Gastroesophageal sphincter (tissue), 4 donors: ENCODE data around the gene EML1. TPM values are rescaled to one million over a fixed set of nuclear protein-coding genes. Genes with fewer than 3 reads are reported as not detected.

Experiments
- ATAC-seq: fragments of 150-250 bp; one replicate; pipeline ENCODE4 v1.9.1; 2016; ENCODE audit warnings: mild to moderate bottlenecking, moderate library complexity
- H3K27ac ChIP-seq, 4 donors: fragments of 200-600 bp; sonication (generic) in 3 of 4; 1 replicate in 3 of 4; 2 replicates in 1 of 4; pipeline ENCODE4 v1.5.1; 2016 to 2019
- H3K27me3 ChIP-seq: fragments of 200-600 bp; sonication (generic); one replicate; pipeline ENCODE4 v1.5.1; 2019
- H3K36me3 ChIP-seq, 2 donors: fragments of 200-600 bp; sonication (generic); one replicate each; pipeline ENCODE4 v1.5.1; 2019; ENCODE audit warnings: control low read depth in 1 of 2
- H3K4me1 ChIP-seq, 3 donors: fragments of 200-600 bp; sonication (generic); 1 replicate in 2 of 3; 2 replicates in 1 of 3; pipeline ENCODE4 v1.5.1; 2016 to 2019; ENCODE audit warnings: control low read depth in 2 of 3
- H3K4me3 ChIP-seq, 2 donors: fragments of 200-600 bp; sonication (generic); one replicate each; pipeline ENCODE4 v1.5.1; 2019; ENCODE audit warnings: mild to moderate bottlenecking in 1 of 2, moderate library complexity in 1 of 2
- H3K9me3 ChIP-seq, 3 donors: fragments of 200-600 bp; sonication (generic); one replicate each; pipeline ENCODE4 v1.5.1; 2017 to 2019; ENCODE audit warnings: control low read depth in 2 of 3
- EP300 ChIP-seq: sonication (generic); formaldehyde crosslinking; IDR thresholded peaks from one replicate; pipeline ENCODE4 v1.6.1; 2017; ENCODE audit warnings: antibody characterized with exemption, mild to moderate bottlenecking
- POLR2A ChIP-seq, 2 donors: fragments of 450-650 bp; IDR thresholded peaks; one replicate each; pipeline ENCODE4 v1.6.1; 2017; ENCODE audit warnings: antibody characterized with exemption in 2 of 2, mild to moderate bottlenecking in 2 of 2, moderate library complexity in 1 of 2
- POLR2AphosphoS5 ChIP-seq: sonication (generic); formaldehyde crosslinking; IDR thresholded peaks from one replicate; pipeline ENCODE4 v1.6.1; 2017; ENCODE audit warnings: antibody characterized with exemption
- whole genome bisulfite sequencing, 2 donors: methylation state at CpG; one replicate each; pipeline ENCODE4 v1.1.5; 2018; ENCODE audit warnings: low coverage in 1 of 2; 5-methylcytosine and 5-hydroxymethylcytosine counted together
- total RNA-seq, 4 donors: library from RNA; depleted of rRNA; stranded (reverse); fragments of >200 nt; gene quantifications; one replicate each; pipeline ENCODE4 v1.1.0, GENCODE V29; 2016
- TF ChIP-seq, protein P1 (sequence below), 4 experiments: fragments of 200-600 bp in 2 of 4; fragments of 450-650 bp in 2 of 4; sonication (generic) in 1 of 4; IDR thresholded peaks; one replicate each; pipeline ENCODE4 v1.5.1; 2017 to 2019; ENCODE audit warnings: antibody characterized with exemption in 4 of 4, mild to moderate bottlenecking in 2 of 4, moderate library complexity in 2 of 4

The EML1 gene
- total RNA-seq, 4 donors from 2014 or later: 121 to 206 (median 136) TPM

DNA sequence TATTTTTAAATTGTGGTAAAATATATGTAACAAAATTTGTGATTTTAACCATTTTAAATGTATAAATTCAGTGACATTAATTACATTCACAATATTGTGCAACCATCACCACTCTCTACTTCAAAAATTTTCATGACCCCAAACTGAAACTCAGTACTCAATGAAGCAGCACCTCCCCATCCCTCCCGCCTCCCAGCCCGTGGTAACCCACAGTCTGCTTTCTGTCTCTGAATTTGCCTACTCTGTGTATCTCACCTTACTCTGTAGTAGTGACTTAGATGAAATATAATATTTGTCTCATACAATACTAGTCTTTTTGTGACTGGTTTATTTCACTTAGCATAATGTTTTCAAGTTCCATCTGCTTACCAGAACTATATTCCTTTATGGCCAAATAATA is 36.2 kb downstream of the EML1 start:
- Histone ChIP-seq H3K4me3 (no peak overlapping the region), H3K9me3 (no peaks in the 10 kb centered on the region), H3K27ac (no peak overlapping the region), H3K27me3 (no peaks in the 10 kb centered on the region), H3K36me3 (no peaks in the 10 kb centered on the region), H3K4me1 (peaks cover 0 to 12% (median 0%) of the 10 kb centered on the region in 3 donors)
- TF ChIP-seq POLR2AphosphoS5 (no peak), EP300 (no peak), POLR2A (IDR thresholded peaks at IDR 0.05) (no peak)
- TF ChIP-seq, protein P1, sequence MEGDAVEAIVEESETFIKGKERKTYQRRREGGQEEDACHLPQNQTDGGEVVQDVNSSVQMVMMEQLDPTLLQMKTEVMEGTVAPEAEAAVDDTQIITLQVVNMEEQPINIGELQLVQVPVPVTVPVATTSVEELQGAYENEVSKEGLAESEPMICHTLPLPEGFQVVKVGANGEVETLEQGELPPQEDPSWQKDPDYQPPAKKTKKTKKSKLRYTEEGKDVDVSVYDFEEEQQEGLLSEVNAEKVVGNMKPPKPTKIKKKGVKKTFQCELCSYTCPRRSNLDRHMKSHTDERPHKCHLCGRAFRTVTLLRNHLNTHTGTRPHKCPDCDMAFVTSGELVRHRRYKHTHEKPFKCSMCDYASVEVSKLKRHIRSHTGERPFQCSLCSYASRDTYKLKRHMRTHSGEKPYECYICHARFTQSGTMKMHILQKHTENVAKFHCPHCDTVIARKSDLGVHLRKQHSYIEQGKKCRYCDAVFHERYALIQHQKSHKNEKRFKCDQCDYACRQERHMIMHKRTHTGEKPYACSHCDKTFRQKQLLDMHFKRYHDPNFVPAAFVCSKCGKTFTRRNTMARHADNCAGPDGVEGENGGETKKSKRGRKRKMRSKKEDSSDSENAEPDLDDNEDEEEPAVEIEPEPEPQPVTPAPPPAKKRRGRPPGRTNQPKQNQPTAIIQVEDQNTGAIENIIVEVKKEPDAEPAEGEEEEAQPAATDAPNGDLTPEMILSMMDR (IDR thresholded peaks at IDR 0.05): no peak
- no peak for ATAC-seq
- WGBS, 2 donors: 88 to 100% methylated on average over 1 to 2 of the region's 2 CpGs

DNA sequence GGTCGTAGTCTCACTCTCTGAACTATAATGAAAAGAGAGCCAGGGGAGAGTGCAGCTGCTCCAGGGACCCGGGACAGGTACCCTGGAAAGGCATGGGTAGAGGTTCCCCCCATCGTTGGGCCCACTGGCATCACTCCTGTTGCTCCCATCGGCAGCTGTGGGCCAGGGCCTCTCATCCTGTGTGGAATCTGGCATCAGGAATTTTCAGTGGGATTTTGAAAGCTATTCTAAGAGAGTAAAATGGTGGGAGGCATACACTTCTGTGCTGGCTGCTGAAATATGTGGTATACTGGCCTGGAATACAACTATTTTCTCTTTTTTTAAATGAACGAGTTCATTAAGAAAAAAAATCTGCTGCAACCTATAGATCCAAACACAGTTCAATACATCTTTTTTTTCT is 38.1 kb downstream of the EML1 start:
- no peak for TF ChIP-seq POLR2AphosphoS5
- TF ChIP-seq POLR2A (IDR thresholded peaks at IDR 0.05): no peak
- TF ChIP-seq EP300: no peak
- TF ChIP-seq, protein P1 (IDR thresholded peaks at IDR 0.05): no peak
- Histone ChIP-seq H3K4me3 (no peak overlapping the region), H3K36me3 (no peaks in the 10 kb centered on the region), H3K9me3 (no peaks in the 10 kb centered on the region), H3K4me1 (peaks cover 0 to 5% (median 0%) of the 10 kb centered on the region in 3 donors), H3K27me3 (no peaks in the 10 kb centered on the region), H3K27ac (no peak overlapping the region)
- WGBS, 2 donors: 56 to 61% methylated on average over 3 to 4 of the region's 5 CpGs
- ATAC-seq: no peak

DNA sequence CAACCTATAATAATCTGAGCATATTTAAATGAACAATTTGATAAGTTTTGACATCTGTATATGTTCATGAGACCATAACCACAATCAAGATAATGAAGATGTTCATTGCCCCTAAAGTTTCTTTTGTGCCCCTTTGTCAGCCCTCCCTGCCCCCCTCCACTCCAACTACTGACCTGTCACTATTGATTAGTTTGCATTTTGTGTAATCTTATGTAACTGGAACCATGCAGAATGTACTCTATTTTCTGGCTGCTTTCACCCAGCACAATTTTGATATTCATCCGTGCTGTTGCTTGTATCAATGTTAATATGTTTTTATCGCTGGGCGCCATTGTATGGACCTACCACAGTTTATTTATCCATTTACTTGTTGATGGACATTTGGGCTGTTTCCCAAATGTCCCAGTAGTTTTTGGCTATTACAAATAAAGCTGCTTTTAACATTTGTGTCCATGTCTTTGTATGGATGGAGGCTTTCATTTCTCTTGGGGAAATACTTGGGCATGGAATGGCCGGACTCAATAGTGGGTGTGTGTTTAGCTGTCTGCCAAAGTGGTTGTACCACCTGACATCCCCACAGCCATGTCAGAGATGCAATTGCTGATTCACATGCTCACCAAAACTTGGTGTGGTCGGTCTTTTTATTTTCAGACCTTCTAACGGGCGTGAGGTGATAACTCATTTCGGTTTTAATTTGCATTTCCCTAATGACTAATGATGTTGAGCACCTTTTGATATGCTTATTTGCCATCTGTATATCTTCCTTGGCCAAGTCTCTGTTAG is 38.9 kb downstream of the EML1 start:
- Histone ChIP-seq H3K4me3 (no peak overlapping the region), H3K4me1 (peaks cover 0 to 5% (median 0%) of the 10 kb centered on the region in 3 donors), H3K36me3 (no peaks in the 10 kb centered on the region), H3K9me3 (no peaks in the 10 kb centered on the region), H3K27ac (no peak overlapping the region), H3K27me3 (no peaks in the 10 kb centered on the region)
- TF ChIP-seq EP300: no peak
- ATAC-seq: no peak
- WGBS, 2 donors: 86 to 88% methylated on average over 5 to 7 of the region's 8 CpGs

- TF ChIP-seq POLR2A (IDR thresholded peaks at IDR 0.05) (no peak), POLR2AphosphoS5 (no peak), EP300 (no peak)
- TF ChIP-seq, protein P1 (IDR thresholded peaks at IDR 0.05): no peak
- Histone ChIP-seq H3K4me3 (no peak overlapping the region), H3K4me1 (peaks cover 0 to 50% (median 0%) of the 10 kb centered on the region in 3 donors), H3K27ac (no peak overlapping the region), H3K36me3 (no peaks in the 10 kb centered on the region), H3K27me3 (no peaks in the 10 kb centered on the region), H3K9me3 (no peaks in the 10 kb centered on the region)
- no peak for ATAC-seq
- 73 to 100% methylated on average over 2 of the region's 2 CpGs for WGBS, 2 donors
These were observed 44.6 kb downstream of the EML1 start for GRCh38 chr14:99837822-99838221.

- no peak for TF ChIP-seq POLR2AphosphoS5
- TF ChIP-seq, protein P1 (IDR thresholded peaks at IDR 0.05): no peak
- TF ChIP-seq POLR2A (IDR thresholded peaks at IDR 0.05): no peak
- TF ChIP-seq EP300: no peak
- no peak overlapping the region for H3K4me3 ChIP-seq
- no peaks in the 10 kb centered on the region for H3K27me3 ChIP-seq
- no peak for ATAC-seq
- WGBS, 2 donors: 0 to 42% methylated on average over 2 to 13 of the region's 14 CpGs
- H3K9me3 ChIP-seq: no peaks in the 10 kb centered on the region
- no peaks in the 10 kb centered on the region for H3K36me3 ChIP-seq
- H3K4me1 ChIP-seq: peaks cover 0 to 52% (median 0%) of the 10 kb centered on the region in 3 donors
- H3K27ac ChIP-seq: no peak overlapping the region
These were observed 45.5 kb downstream of the EML1 start for GRCh38 chr14:99838639-99839134.
